ENCODE results near the gene TUBG1. TPM values are rescaled to one million over a fixed set of nuclear protein-coding genes. Genes with fewer than 3 reads are reported as not detected.
A peak's percentile ranks its signal among the peaks of the same experiment; 100 is the strongest.

The TUBG1 gene
- 10 to 100 TPM; 27.3 to 55.4 (median 31.8) TPM for total RNA-seq

DNA sequence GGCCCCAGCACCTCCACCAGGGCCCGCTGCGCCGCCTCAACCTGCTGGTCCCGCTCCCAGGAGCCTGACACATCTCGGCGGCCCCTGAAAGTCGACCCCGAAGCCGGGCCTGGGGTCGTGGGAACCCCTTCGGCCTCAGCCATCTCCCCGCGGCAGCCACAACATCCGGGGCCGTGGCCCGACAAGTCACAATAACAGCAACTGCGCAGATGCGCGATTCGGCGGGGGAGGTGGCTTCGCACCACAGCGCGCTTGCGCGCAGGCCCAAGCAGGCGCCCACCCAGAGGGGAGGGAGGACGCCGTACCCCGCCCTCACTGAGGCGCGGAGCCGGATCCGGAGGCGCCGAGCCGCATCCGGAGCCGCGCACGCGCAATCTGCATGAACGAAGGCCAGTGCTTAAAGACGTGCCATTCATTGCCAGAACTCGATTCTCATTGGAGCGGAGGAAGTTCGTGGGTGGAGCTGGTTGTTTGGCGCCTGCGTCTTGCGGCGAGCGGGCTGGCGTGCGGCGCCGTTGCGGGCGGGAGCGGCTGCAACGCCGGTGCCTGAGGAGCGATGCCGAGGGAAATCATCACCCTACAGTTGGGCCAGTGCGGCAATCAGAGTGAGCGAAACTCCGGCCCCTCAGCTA, at the start of gene TUBG1, which contains the start of gene RETREG3:
Gene TUBG1 (plus strand): TSS at position 502 of the 632 bp plus-strand sequence. CDS start 55 bp downstream, at position 557.
Gene RETREG3 (minus strand): TSS at position 193 of the 632 bp plus-strand sequence. CDS start 50 bp downstream, at position 143.
- Histone ChIP-seq H3K4me1 (peaks cover 41 to 49% (median 45%) of the 10 kb centered on the region in 4 donors), H3K27ac (peak within 1 kb of the TSS; percentile 86 to 97 (median 94)), H3K27me3 (no peaks in the 10 kb centered on the region), H3K36me3 (peaks cover 4 to 27% (median 22%) of the 10 kb centered on the region in 4 donors), H3K9me3 (no peaks in the 10 kb centered on the region), H3K4me3 (peak within 1 kb of the TSS; percentile 60 to 96 (median 94))
- DNase-seq (peak; percentile 99), ATAC-seq (ENCODE audit: low FRiP score in 2 of 2) (peak; percentile 98 to 99)
- TF ChIP-seq EP300 (IDR thresholded peaks at IDR 0.05) = peak in 1 of 4 donors; percentile 7
- TF ChIP-seq, protein P1, sequence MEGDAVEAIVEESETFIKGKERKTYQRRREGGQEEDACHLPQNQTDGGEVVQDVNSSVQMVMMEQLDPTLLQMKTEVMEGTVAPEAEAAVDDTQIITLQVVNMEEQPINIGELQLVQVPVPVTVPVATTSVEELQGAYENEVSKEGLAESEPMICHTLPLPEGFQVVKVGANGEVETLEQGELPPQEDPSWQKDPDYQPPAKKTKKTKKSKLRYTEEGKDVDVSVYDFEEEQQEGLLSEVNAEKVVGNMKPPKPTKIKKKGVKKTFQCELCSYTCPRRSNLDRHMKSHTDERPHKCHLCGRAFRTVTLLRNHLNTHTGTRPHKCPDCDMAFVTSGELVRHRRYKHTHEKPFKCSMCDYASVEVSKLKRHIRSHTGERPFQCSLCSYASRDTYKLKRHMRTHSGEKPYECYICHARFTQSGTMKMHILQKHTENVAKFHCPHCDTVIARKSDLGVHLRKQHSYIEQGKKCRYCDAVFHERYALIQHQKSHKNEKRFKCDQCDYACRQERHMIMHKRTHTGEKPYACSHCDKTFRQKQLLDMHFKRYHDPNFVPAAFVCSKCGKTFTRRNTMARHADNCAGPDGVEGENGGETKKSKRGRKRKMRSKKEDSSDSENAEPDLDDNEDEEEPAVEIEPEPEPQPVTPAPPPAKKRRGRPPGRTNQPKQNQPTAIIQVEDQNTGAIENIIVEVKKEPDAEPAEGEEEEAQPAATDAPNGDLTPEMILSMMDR (IDR thresholded peaks at IDR 0.05) = peak in 4 of 6 experiments; percentile 21 to 65 (median 54)
- TF ChIP-seq POLR2A (IDR thresholded peaks at IDR 0.05) = peak in 3 of 4 donors; percentile 50 to 96 (median 85)
- peak; percentile 89 to 96 for TF ChIP-seq POLR2AphosphoS5 (IDR thresholded peaks at IDR 0.05)
- 0% methylated on average over 9 to 42 of the region's 66 CpGs for WGBS, 2 donors

DNA sequence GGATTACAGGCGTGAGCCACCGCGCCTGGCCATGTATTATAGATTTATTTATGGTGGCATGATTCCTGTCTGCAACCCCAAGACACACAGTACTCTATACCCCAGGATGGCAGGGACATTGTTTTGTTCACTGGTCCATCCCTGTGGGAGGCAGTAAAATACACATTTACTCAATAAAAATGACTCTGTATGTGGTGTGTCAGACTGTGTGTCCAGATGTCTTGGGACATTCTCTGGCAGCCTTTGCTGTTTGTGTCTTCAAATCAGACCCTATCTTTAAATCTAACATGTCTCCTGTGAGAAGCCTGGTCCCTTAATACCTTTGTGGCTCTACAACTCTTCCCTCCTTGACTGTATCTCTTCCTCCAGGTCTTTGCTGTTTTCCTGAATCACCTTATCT, 49.2 kb upstream of the TUBG1 start:
- ATAC-seq (ENCODE audit: low FRiP score in 2 of 2) = no peak
- TF ChIP-seq EP300 (IDR thresholded peaks at IDR 0.05) (no peak), POLR2A (IDR thresholded peaks at IDR 0.05) (no peak)
- WGBS, 2 donors = 82 to 90% methylated on average over 3 of the region's 3 CpGs
- no peaks in the 10 kb centered on the region for H3K9me3 ChIP-seq
- H3K27me3 ChIP-seq = no peaks in the 10 kb centered on the region
- peaks cover 0 to 17% (median 11%) of the 10 kb centered on the region in 4 donors for H3K36me3 ChIP-seq
- DNase-seq = no peak
- H3K27ac ChIP-seq = peak overlapping the region in 1 of 4 donors; percentile 48
- H3K4me3 ChIP-seq = no peak overlapping the region
- H3K4me1 ChIP-seq = peaks cover 34 to 56% (median 37%) of the 10 kb centered on the region in 4 donors

DNA sequence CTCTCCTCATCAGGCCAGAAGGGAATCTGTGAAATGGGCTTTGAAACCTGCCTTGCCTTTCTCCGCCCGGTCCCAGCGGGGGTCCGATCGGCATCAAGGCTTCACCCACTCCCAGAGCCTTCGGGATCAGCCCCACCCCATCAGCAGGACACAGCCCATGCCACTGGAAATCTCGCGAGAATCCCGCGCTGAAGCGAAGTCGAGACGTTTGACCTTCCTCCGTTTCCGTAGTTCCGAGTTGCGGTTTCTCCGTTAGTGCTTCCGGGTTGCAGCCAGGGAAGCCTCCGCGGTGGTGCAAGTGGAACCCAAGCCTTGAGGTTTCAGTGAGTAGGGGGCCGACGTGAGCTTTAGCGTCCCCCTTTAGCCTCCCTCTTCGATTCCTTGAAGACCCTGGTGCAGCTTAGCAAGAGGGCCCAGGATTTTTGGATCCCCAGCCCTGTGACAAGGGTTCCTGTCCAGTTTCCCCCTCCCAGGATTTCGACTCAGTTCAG, 47.5 kb upstream of the TUBG1 start, which contains the start of gene COASY:
Gene COASY (plus strand): TSS at position 252 of the 491 bp plus-strand sequence. CDS start 475 bp downstream, outside the sequence.
- WGBS, 2 donors = 0 to 1% methylated on average over 2 to 26 of the region's 26 CpGs
- peak; percentile 86 to 92 for ATAC-seq (ENCODE audit: low FRiP score in 2 of 2)
- Histone ChIP-seq H3K36me3 (peaks cover 0 to 26% (median 20%) of the 10 kb centered on the region in 4 donors), H3K27ac (peak within 1 kb of the TSS; percentile 85 to 90 (median 88)), H3K4me1 (peaks cover 37 to 65% (median 42%) of the 10 kb centered on the region in 4 donors), H3K27me3 (no peaks in the 10 kb centered on the region), H3K9me3 (no peaks in the 10 kb centered on the region), H3K4me3 (peak within 1 kb of the TSS; percentile 65 to 97 (median 74))
- peak in 1 of 2 donors; percentile 95 for DNase-seq
- TF ChIP-seq POLR2AphosphoS5 (IDR thresholded peaks at IDR 0.05) (peak; percentile 97 to 98), EP300 (IDR thresholded peaks at IDR 0.05) (peak in 1 of 4 donors; percentile 86), POLR2A (IDR thresholded peaks at IDR 0.05) (peak in 3 of 4 donors; percentile 38 to 75 (median 41))
- TF ChIP-seq, protein P1 (IDR thresholded peaks at IDR 0.05) = no peak

DNA sequence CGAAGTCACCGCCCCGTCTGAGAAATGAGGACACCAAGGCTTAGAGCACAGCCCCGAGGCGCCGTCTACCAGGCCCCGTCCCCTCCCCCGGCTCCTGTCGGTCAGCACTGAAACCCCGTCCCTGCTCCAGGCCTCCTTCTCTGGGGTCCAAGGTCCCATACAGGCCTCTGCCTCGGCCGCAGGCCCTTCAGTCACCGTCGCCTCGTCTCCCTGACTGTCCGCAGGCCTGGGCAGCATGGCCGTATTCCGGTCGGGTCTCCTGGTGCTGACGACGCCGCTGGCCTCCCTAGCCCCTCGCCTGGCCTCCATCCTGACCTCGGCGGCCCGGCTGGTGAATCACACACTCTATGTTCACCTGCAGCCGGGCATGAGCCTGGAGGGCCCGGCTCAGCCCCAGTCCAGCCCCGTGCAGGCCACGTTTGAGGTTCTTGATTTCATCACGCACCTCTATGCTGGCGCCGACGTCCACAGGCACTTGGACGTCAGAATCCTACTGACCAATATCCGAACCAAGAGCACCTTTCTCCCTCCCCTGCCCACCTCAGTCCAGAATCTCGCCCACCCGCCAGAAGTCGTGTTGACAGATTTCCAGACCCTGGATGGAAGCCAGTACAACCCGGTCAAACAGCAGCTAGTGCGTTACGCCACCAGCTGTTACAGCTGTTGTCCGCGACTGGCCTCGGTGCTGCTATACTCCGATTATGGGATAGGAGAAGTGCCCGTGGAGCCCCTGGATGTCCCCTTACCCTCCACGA, 46.9 kb upstream of the TUBG1 start:
- ATAC-seq (ENCODE audit: low FRiP score in 2 of 2) (peak; percentile 1 to 2), DNase-seq (peak; percentile 45 to 75)
- Histone ChIP-seq H3K27ac (peak overlapping the region; percentile 85 to 90 (median 88)), H3K36me3 (peaks cover 0 to 26% (median 20%) of the 10 kb centered on the region in 4 donors), H3K4me1 (peaks cover 39 to 65% (median 43%) of the 10 kb centered on the region in 4 donors), H3K9me3 (no peaks in the 10 kb centered on the region), H3K4me3 (peak overlapping the region; percentile 65 to 97 (median 74)), H3K27me3 (no peaks in the 10 kb centered on the region)
- TF ChIP-seq, protein P1 (IDR thresholded peaks at IDR 0.05) = no peak
- TF ChIP-seq POLR2AphosphoS5 (IDR thresholded peaks at IDR 0.05) (no peak), EP300 (IDR thresholded peaks at IDR 0.05) (no peak), POLR2A (IDR thresholded peaks at IDR 0.05) (no peak)
- 1 to 11% methylated on average over 20 to 47 of the region's 48 CpGs for WGBS, 2 donors

Measured in upper lobe of left lung (tissue), 6 donors.